BLaER1 treated with 17β-estradiol and CSF1 and Interleukin-3, amounts not matched to agents 10 nM and 100 nM (cell line): Measurements from ENCODE around the gene CHRNA7.

Experiments
- H3K27ac ChIP-seq, 11 experiments: shearing (Covaris generic); formaldehyde crosslinking; 2 replicates each; pipeline ENCODE4 v1.8.1; 2022
- H3K27me3 ChIP-seq, 11 experiments: shearing (Covaris generic); formaldehyde crosslinking; 2 replicates each; pipeline ENCODE4 v1.8.1; 2022
- H3K36me3 ChIP-seq, 11 experiments: shearing (Covaris generic); formaldehyde crosslinking; 2 replicates each; pipeline ENCODE4 v1.8.1; 2022
- H3K4me1 ChIP-seq, 10 experiments: shearing (Covaris generic); formaldehyde crosslinking; 2 replicates each; pipeline ENCODE4 v1.8.1; 2022
- H3K4me2 ChIP-seq, 11 experiments: shearing (Covaris generic); formaldehyde crosslinking; 2 replicates each; pipeline ENCODE4 v1.8.1; 2022
- H3K4me3 ChIP-seq, 10 experiments: shearing (Covaris generic); formaldehyde crosslinking; 2 replicates each; pipeline ENCODE4 v1.8.1; 2022
- H3K9ac ChIP-seq, 11 experiments: shearing (Covaris generic); formaldehyde crosslinking; 2 replicates each; pipeline ENCODE4 v1.8.1; 2022
- H3K9me3 ChIP-seq, 11 experiments: shearing (Covaris generic); formaldehyde crosslinking; replicated peaks in 1 of 11; 2 replicates each; pipeline ENCODE4 v1.8.1; 2022
- H4K20me1 ChIP-seq, 11 experiments: shearing (Covaris generic); formaldehyde crosslinking; 2 replicates each; pipeline ENCODE4 v1.8.1; 2022
- Cebpa-rat ChIP-seq, 11 experiments: shearing (Covaris generic); IDR thresholded peaks; 2 replicates each; pipeline ENCODE4 v1.8.1; 2022

The CHRNA7 gene

GRCh38 chr15:32028921-32029320 is 1.4 kb upstream of the CHRNA7 start:
- Histone ChIP-seq H3K4me3 (peak overlapping the region; percentile 69 to 80 (median 76); a peak in 18 of 20 replicates), H3K36me3 (no peaks in the 10 kb centered on the region), H3K27me3 (peaks cover 0 to 20% (median 0%) of the 10 kb centered on the region in 11 experiments; a peak in 8 of 22 replicates), H3K27ac (no peak overlapping the region), H3K4me2 (peak overlapping the region; percentile 95 to 100 (median 99)), H3K9me3 (no peaks in the 10 kb centered on the region), H3K9ac (peak overlapping the region in 2 of 11 experiments; percentile 80 to 81; a peak in 2 of 22 replicates), H3K4me1 (peaks cover 7 to 22% (median 18%) of the 10 kb centered on the region in 10 experiments; a peak in 18 of 20 replicates), H4K20me1 (no peaks in the 10 kb centered on the region)
- TF ChIP-seq Cebpa-rat (IDR thresholded peaks at IDR 0.05): no peak

- H3K4me1 ChIP-seq: peaks cover 7 to 22% (median 18%) of the 10 kb centered on the region in 10 experiments; a peak in 18 of 20 replicates
- peak overlapping the region; percentile 95 to 100 (median 99) for H3K4me2 ChIP-seq
- H3K27ac ChIP-seq: peak overlapping the region in 5 of 11 experiments; percentile 40 to 65 (median 43); a peak in 3 of 22 replicates
- H3K36me3 ChIP-seq: no peaks in the 10 kb centered on the region
- H3K9me3 ChIP-seq: no peaks in the 10 kb centered on the region
- H3K27me3 ChIP-seq: peaks cover 0 to 20% (median 0%) of the 10 kb centered on the region in 11 experiments; a peak in 8 of 22 replicates
- no peak for TF ChIP-seq Cebpa-rat (IDR thresholded peaks at IDR 0.05)
- peak overlapping the region in 10 of 11 experiments; percentile 66 to 81 (median 77); a peak in 21 of 22 replicates for H3K9ac ChIP-seq
- H4K20me1 ChIP-seq: no peaks in the 10 kb centered on the region
- peak overlapping the region; percentile 69 to 80 (median 76) for H3K4me3 ChIP-seq
Observed at GRCh38 chr15:32029409-32029861, 880 bp upstream of the CHRNA7 start.

GRCh38 chr15:32030795-32031194 is 480 bp downstream of the CHRNA7 start:
- Histone ChIP-seq H3K9me3 (no peaks in the 10 kb centered on the region), H3K27me3 (peaks cover 0 to 20% (median 0%) of the 10 kb centered on the region in 11 experiments; a peak in 8 of 22 replicates), H3K4me3 (peak overlapping the region; percentile 69 to 80 (median 74)), H4K20me1 (no peaks in the 10 kb centered on the region), H3K36me3 (no peaks in the 10 kb centered on the region), H3K27ac (peak overlapping the region in 7 of 11 experiments; percentile 28 to 57 (median 41); a peak in 6 of 22 replicates), H3K4me1 (peaks cover 7 to 22% (median 18%) of the 10 kb centered on the region in 10 experiments; a peak in 18 of 20 replicates), H3K4me2 (peak overlapping the region; percentile 86 to 99 (median 92)), H3K9ac (peak overlapping the region; percentile 64 to 83 (median 74); a peak in 21 of 22 replicates)
- no peak for TF ChIP-seq Cebpa-rat (IDR thresholded peaks at IDR 0.05)

- Histone ChIP-seq H3K9ac (no peak overlapping the region), H3K9me3 (no peaks in the 10 kb centered on the region), H3K4me3 (no peak overlapping the region), H3K36me3 (no peaks in the 10 kb centered on the region), H4K20me1 (no peaks in the 10 kb centered on the region), H3K27me3 (peaks cover 0 to 20% (median 0%) of the 10 kb centered on the region in 11 experiments; a peak in 8 of 22 replicates), H3K27ac (no peak overlapping the region), H3K4me1 (peaks cover 7 to 24% (median 18%) of the 10 kb centered on the region in 10 experiments; a peak in 18 of 20 replicates), H3K4me2 (no peak overlapping the region)
- no peak for TF ChIP-seq Cebpa-rat (IDR thresholded peaks at IDR 0.05)
Observed at GRCh38 chr15:32033186-32033890, 3.0 kb downstream of the CHRNA7 start.

- no peak for TF ChIP-seq Cebpa-rat (IDR thresholded peaks at IDR 0.05)
- Histone ChIP-seq H4K20me1 (no peaks in the 10 kb centered on the region), H3K4me3 (no peak overlapping the region), H3K36me3 (no peaks in the 10 kb centered on the region), H3K9me3 (no peaks in the 10 kb centered on the region), H3K4me1 (peaks cover 7 to 18% (median 13%) of the 10 kb centered on the region in 10 experiments; a peak in 18 of 20 replicates), H3K9ac (no peak overlapping the region), H3K27me3 (peaks cover 0 to 16% (median 0%) of the 10 kb centered on the region in 11 experiments; a peak in 8 of 22 replicates), H3K27ac (no peak overlapping the region), H3K4me2 (no peak overlapping the region)
Observed at GRCh38 chr15:32034106-32034505, 3.8 kb downstream of the CHRNA7 start.

GRCh38 chr15:32035285-32035684 is 5.0 kb downstream of the CHRNA7 start:
- no peak for TF ChIP-seq Cebpa-rat (IDR thresholded peaks at IDR 0.05)
- no peak overlapping the region for H3K9ac ChIP-seq
- H3K9me3 ChIP-seq: no peaks in the 10 kb centered on the region
- no peak overlapping the region for H3K4me2 ChIP-seq
- peaks cover 6 to 12% (median 8%) of the 10 kb centered on the region in 10 experiments; a peak in 18 of 20 replicates for H3K4me1 ChIP-seq
- peaks cover 0 to 12% (median 0%) of the 10 kb centered on the region in 11 experiments; a peak in 6 of 22 replicates for H3K27me3 ChIP-seq
- H3K4me3 ChIP-seq: no peak overlapping the region
- H3K36me3 ChIP-seq: no peaks in the 10 kb centered on the region
- no peak overlapping the region for H3K27ac ChIP-seq
- H4K20me1 ChIP-seq: no peaks in the 10 kb centered on the region

GRCh38 chr15:32036971-32037370 is 6.7 kb downstream of the CHRNA7 start:
- Histone ChIP-seq H4K20me1 (no peaks in the 10 kb centered on the region), H3K36me3 (no peaks in the 10 kb centered on the region), H3K27me3 (peaks cover 0 to 3% (median 0%) of the 10 kb centered on the region in 11 experiments; a peak in 2 of 22 replicates), H3K4me2 (no peak overlapping the region), H3K9ac (no peak overlapping the region), H3K4me3 (no peak overlapping the region), H3K27ac (no peak overlapping the region), H3K9me3 (no peaks in the 10 kb centered on the region), H3K4me1 (peaks cover 1 to 5% (median 2%) of the 10 kb centered on the region in 10 experiments)
- no peak for TF ChIP-seq Cebpa-rat (IDR thresholded peaks at IDR 0.05)

GRCh38 chr15:32041294-32041693 is 11.0 kb downstream of the CHRNA7 start:
- Histone ChIP-seq H4K20me1 (no peaks in the 10 kb centered on the region), H3K4me2 (no peak overlapping the region), H3K4me1 (peaks cover 9 to 20% (median 16%) of the 10 kb centered on the region in 10 experiments), H3K9me3 (no peaks in the 10 kb centered on the region), H3K27ac (no peak overlapping the region), H3K9ac (no peak overlapping the region), H3K4me3 (no peak overlapping the region), H3K36me3 (no peaks in the 10 kb centered on the region), H3K27me3 (no peaks in the 10 kb centered on the region)
- no peak for TF ChIP-seq Cebpa-rat (IDR thresholded peaks at IDR 0.05)

GRCh38 chr15:32042269-32042972 is 12.1 kb downstream of the CHRNA7 start:
- Histone ChIP-seq H3K9ac (no peak overlapping the region), H3K36me3 (no peaks in the 10 kb centered on the region), H4K20me1 (no peaks in the 10 kb centered on the region), H3K4me2 (peak overlapping the region; percentile 3 to 62 (median 35); a peak in 21 of 22 replicates), H3K4me3 (no peak overlapping the region), H3K4me1 (peaks cover 9 to 20% (median 16%) of the 10 kb centered on the region in 10 experiments), H3K9me3 (no peaks in the 10 kb centered on the region), H3K27me3 (no peaks in the 10 kb centered on the region), H3K27ac (no peak overlapping the region)
- TF ChIP-seq Cebpa-rat (IDR thresholded peaks at IDR 0.05): no peak
